Measurements from ENCODE around the gene VPS16.

DNA sequence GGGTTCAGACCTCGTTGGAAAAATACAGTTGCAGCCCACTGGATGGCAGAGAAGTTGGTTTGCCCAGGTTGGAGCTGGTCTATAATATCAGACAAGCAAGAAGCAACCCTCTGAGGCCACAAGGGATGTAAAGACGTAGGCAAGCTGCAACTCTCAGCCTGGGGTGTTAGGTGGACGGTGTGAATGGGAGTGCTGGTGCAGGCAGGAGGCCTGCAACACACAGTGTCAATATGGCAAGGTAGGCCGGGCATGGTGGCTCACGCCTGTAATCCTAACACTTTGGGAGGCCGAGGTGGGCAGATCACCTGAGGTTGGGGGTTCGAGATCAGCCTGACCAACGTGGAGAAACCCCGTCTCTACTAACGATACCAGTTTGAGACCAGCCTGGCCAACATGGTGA, 10.5 kb downstream of the VPS16 start:
- TF ChIP-seq, protein P1, sequence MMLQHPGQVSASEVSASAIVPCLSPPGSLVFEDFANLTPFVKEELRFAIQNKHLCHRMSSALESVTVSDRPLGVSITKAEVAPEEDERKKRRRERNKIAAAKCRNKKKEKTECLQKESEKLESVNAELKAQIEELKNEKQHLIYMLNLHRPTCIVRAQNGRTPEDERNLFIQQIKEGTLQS (IDR thresholded peaks at IDR 0.05) = no peak
- TF ChIP-seq, protein P2, sequence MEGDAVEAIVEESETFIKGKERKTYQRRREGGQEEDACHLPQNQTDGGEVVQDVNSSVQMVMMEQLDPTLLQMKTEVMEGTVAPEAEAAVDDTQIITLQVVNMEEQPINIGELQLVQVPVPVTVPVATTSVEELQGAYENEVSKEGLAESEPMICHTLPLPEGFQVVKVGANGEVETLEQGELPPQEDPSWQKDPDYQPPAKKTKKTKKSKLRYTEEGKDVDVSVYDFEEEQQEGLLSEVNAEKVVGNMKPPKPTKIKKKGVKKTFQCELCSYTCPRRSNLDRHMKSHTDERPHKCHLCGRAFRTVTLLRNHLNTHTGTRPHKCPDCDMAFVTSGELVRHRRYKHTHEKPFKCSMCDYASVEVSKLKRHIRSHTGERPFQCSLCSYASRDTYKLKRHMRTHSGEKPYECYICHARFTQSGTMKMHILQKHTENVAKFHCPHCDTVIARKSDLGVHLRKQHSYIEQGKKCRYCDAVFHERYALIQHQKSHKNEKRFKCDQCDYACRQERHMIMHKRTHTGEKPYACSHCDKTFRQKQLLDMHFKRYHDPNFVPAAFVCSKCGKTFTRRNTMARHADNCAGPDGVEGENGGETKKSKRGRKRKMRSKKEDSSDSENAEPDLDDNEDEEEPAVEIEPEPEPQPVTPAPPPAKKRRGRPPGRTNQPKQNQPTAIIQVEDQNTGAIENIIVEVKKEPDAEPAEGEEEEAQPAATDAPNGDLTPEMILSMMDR (IDR thresholded peaks at IDR 0.05; ENCODE audit: low read depth, low read length, missing input control) = no peak
- TF ChIP-seq, protein P3, sequence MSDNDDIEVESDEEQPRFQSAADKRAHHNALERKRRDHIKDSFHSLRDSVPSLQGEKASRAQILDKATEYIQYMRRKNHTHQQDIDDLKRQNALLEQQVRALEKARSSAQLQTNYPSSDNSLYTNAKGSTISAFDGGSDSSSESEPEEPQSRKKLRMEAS (IDR thresholded peaks at IDR 0.05) = no peak
- TF ChIP-seq JUND (IDR thresholded peaks at IDR 0.05) (no peak), SP1 (IDR thresholded peaks at IDR 0.05) (no peak), RAD21 (IDR thresholded peaks at IDR 0.05) (no peak), TAF1 (conservative IDR thresholded peaks at IDR 0.05) (no peak), HNF4G (IDR thresholded peaks at IDR 0.05) (no peak), RXRA (IDR thresholded peaks at IDR 0.05) (no peak), YY1 (IDR thresholded peaks at IDR 0.05) (no peak), EGR1 (IDR thresholded peaks at IDR 0.05; ENCODE audit: low read depth in 2 of 2) (no peak), HNF4A (conservative IDR thresholded peaks at IDR 0.05) (no peak)
- TF ChIP-seq, protein P4, sequence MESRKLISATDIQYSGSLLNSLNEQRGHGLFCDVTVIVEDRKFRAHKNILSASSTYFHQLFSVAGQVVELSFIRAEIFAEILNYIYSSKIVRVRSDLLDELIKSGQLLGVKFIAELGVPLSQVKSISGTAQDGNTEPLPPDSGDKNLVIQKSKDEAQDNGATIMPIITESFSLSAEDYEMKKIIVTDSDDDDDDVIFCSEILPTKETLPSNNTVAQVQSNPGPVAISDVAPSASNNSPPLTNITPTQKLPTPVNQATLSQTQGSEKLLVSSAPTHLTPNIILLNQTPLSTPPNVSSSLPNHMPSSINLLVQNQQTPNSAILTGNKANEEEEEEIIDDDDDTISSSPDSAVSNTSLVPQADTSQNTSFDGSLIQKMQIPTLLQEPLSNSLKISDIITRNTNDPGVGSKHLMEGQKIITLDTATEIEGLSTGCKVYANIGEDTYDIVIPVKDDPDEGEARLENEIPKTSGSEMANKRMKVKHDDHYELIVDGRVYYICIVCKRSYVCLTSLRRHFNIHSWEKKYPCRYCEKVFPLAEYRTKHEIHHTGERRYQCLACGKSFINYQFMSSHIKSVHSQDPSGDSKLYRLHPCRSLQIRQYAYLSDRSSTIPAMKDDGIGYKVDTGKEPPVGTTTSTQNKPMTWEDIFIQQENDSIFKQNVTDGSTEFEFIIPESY (IDR thresholded peaks at IDR 0.05) = no peak
- TF ChIP-seq, protein P5, sequence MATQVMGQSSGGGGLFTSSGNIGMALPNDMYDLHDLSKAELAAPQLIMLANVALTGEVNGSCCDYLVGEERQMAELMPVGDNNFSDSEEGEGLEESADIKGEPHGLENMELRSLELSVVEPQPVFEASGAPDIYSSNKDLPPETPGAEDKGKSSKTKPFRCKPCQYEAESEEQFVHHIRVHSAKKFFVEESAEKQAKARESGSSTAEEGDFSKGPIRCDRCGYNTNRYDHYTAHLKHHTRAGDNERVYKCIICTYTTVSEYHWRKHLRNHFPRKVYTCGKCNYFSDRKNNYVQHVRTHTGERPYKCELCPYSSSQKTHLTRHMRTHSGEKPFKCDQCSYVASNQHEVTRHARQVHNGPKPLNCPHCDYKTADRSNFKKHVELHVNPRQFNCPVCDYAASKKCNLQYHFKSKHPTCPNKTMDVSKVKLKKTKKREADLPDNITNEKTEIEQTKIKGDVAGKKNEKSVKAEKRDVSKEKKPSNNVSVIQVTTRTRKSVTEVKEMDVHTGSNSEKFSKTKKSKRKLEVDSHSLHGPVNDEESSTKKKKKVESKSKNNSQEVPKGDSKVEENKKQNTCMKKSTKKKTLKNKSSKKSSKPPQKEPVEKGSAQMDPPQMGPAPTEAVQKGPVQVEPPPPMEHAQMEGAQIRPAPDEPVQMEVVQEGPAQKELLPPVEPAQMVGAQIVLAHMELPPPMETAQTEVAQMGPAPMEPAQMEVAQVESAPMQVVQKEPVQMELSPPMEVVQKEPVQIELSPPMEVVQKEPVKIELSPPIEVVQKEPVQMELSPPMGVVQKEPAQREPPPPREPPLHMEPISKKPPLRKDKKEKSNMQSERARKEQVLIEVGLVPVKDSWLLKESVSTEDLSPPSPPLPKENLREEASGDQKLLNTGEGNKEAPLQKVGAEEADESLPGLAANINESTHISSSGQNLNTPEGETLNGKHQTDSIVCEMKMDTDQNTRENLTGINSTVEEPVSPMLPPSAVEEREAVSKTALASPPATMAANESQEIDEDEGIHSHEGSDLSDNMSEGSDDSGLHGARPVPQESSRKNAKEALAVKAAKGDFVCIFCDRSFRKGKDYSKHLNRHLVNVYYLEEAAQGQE (IDR thresholded peaks at IDR 0.05) = no peak
